WTC11 (cell line): ENCODE measurements around the gene GSK3B. TPM values are rescaled to one million over a fixed set of nuclear protein-coding genes. Genes with fewer than 3 reads are reported as not detected.

Experiments
- ATF3 ChIP-seq: sonication (generic); formaldehyde crosslinking; conservative IDR thresholded peaks from 2 replicates; pipeline ENCODE4 v1.8.1; 2022; ENCODE audit warnings: mild to moderate bottlenecking, missing genetic modification reagents
- ETV6 ChIP-seq: sonication (generic); formaldehyde crosslinking; IDR thresholded peaks from 2 replicates; pipeline ENCODE4 v1.8.1; 2022; ENCODE audit warnings: mild to moderate bottlenecking, missing genetic modification reagents
- GRHL2 ChIP-seq: fragments of 250-450 bp; sonication (Bioruptor Pico); IDR thresholded peaks from 2 replicates; pipeline ENCODE4 v1.8.0; 2022; ENCODE audit warnings: mild to moderate bottlenecking, moderate library complexity; ENCODE audit not compliant: insufficient replicate concordance, severe bottlenecking
- HMGXB4 ChIP-seq: sonication (generic); formaldehyde crosslinking; IDR thresholded peaks from 2 replicates; pipeline ENCODE4 v1.8.1; 2023; ENCODE audit warnings: mild to moderate bottlenecking, moderate library complexity, missing genetic modification reagents
- JUN ChIP-seq: sonication (generic); formaldehyde crosslinking; IDR thresholded peaks from 2 replicates; pipeline ENCODE4 v1.8.0; 2023; ENCODE audit warnings: mild to moderate bottlenecking, missing genetic modification reagents
- NFYB ChIP-seq: sonication (generic); formaldehyde crosslinking; conservative IDR thresholded peaks from 2 replicates; pipeline ENCODE4 v1.8.0; 2022; ENCODE audit warnings: low read depth, missing genetic modification reagents
- OVOL2 ChIP-seq: fragments of 250-450 bp; sonication (Bioruptor Pico); IDR thresholded peaks from 2 replicates; pipeline ENCODE4 v1.9.0; 2021; ENCODE audit warnings: mild to moderate bottlenecking, borderline replicate concordance
- RELA ChIP-seq: sonication (generic); formaldehyde crosslinking; IDR thresholded peaks from 2 replicates; pipeline ENCODE4 v1.8.1; 2022; ENCODE audit warnings: missing genetic modification reagents, mild to moderate bottlenecking, borderline replicate concordance
- SMAD4 ChIP-seq: sonication (generic); formaldehyde crosslinking; IDR thresholded peaks from 2 replicates; pipeline ENCODE4 v1.8.0; 2022; ENCODE audit warnings: mild to moderate bottlenecking, missing genetic modification reagents
- STAT6 ChIP-seq: sonication (generic); formaldehyde crosslinking; conservative IDR thresholded peaks from 2 replicates; pipeline ENCODE4 v1.8.1; 2023; ENCODE audit warnings: mild to moderate bottlenecking, low read depth, missing genetic modification reagents, moderate library complexity
- TCF7 ChIP-seq: sonication (generic); formaldehyde crosslinking; IDR thresholded peaks from 2 replicates; pipeline ENCODE4 v1.8.0; 2022; ENCODE audit warnings: mild to moderate bottlenecking, low read depth, missing genetic modification reagents, moderate library complexity
- TEAD4 ChIP-seq: sonication (generic); formaldehyde crosslinking; IDR thresholded peaks from 2 replicates; pipeline ENCODE4 v1.8.0; 2022; ENCODE audit warnings: mild to moderate bottlenecking, missing genetic modification reagents
- ZNF138 ChIP-seq: sonication (generic); formaldehyde crosslinking; conservative IDR thresholded peaks from 2 replicates; pipeline ENCODE4 v1.8.1; 2022; ENCODE audit warnings: mild to moderate bottlenecking, moderate library complexity, missing genetic modification reagents
- total RNA-seq: library from RNA; stranded (reverse); gene quantifications from 3 replicates; pipeline ENCODE4 v1.2.3, GENCODE V29; 2021
- TF ChIP-seq, protein P1 (sequence below): sonication (generic); formaldehyde crosslinking; IDR thresholded peaks from 2 replicates; pipeline ENCODE4 v1.8.0; 2022; ENCODE audit warnings: missing genetic modification reagents
- TF ChIP-seq, protein P2 (sequence below): sonication (generic); formaldehyde crosslinking; IDR thresholded peaks from 2 replicates; pipeline ENCODE4 v1.8.0; 2022; ENCODE audit warnings: mild to moderate bottlenecking, missing genetic modification reagents
- TF ChIP-seq, protein P3 (sequence below): sonication (generic); formaldehyde crosslinking; IDR thresholded peaks from 2 replicates; pipeline ENCODE4 v1.8.1; 2022; ENCODE audit warnings: low read depth, missing genetic modification reagents, borderline replicate concordance
- TF ChIP-seq, protein P4 (sequence below): fragments of 250-450 bp; sonication (Bioruptor Pico); IDR thresholded peaks from 2 replicates; pipeline ENCODE4 v1.9.0; 2021; ENCODE audit warnings: mild to moderate bottlenecking, borderline replicate concordance
- TF ChIP-seq, protein P5 (sequence below): sonication (generic); formaldehyde crosslinking; IDR thresholded peaks from 2 replicates; pipeline ENCODE4 v1.8.1; 2023; ENCODE audit warnings: mild to moderate bottlenecking, missing genetic modification reagents, borderline replicate concordance

GSK3B gene
- total RNA-seq, 1 experiment from 2014 or later = 48.9 TPM

GRCh38 chr3:120095226-120095978 is 1.2 kb upstream of the GSK3B start (continued):
- TF ChIP-seq, protein P1, sequence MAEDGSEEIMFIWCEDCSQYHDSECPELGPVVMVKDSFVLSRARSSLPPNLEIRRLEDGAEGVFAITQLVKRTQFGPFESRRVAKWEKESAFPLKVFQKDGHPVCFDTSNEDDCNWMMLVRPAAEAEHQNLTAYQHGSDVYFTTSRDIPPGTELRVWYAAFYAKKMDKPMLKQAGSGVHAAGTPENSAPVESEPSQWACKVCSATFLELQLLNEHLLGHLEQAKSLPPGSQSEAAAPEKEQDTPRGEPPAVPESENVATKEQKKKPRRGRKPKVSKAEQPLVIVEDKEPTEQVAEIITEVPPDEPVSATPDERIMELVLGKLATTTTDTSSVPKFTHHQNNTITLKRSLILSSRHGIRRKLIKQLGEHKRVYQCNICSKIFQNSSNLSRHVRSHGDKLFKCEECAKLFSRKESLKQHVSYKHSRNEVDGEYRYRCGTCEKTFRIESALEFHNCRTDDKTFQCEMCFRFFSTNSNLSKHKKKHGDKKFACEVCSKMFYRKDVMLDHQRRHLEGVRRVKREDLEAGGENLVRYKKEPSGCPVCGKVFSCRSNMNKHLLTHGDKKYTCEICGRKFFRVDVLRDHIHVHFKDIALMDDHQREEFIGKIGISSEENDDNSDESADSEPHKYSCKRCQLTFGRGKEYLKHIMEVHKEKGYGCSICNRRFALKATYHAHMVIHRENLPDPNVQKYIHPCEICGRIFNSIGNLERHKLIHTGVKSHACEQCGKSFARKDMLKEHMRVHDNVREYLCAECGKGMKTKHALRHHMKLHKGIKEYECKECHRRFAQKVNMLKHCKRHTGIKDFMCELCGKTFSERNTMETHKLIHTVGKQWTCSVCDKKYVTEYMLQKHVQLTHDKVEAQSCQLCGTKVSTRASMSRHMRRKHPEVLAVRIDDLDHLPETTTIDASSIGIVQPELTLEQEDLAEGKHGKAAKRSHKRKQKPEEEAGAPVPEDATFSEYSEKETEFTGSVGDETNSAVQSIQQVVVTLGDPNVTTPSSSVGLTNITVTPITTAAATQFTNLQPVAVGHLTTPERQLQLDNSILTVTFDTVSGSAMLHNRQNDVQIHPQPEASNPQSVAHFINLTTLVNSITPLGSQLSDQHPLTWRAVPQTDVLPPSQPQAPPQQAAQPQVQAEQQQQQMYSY (CRISPR knock-in tag) = no peak
- TF ChIP-seq STAT6 (CRISPR knock-in tag) (no peak), TEAD4 (no peak), TCF7 (peak; percentile 77; the same call in 1 of the 2 replicates), ATF3 (no peak), RELA (CRISPR knock-in tag) (peak; percentile 75; the same call in 1 of the 2 replicates), HMGXB4 (CRISPR knock-in tag) (no peak), OVOL2 (no peak; the same call in 1 of the 2 replicates), JUN (CRISPR knock-in tag) (0 out of 2 replicates have a peak, but pooled peaks have one; percentile 78), ETV6 (CRISPR knock-in tag) (peak; percentile 34; the same call in 1 of the 2 replicates), ZNF138 (CRISPR knock-in tag) (no peak), NFYB (no peak), SMAD4 (CRISPR knock-in tag) (no peak), GRHL2 (CRISPR knock-in tag) (no peak)
- TF ChIP-seq, protein P2, sequence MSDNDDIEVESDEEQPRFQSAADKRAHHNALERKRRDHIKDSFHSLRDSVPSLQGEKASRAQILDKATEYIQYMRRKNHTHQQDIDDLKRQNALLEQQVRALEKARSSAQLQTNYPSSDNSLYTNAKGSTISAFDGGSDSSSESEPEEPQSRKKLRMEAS = peak; percentile 61
- TF ChIP-seq, protein P3, sequence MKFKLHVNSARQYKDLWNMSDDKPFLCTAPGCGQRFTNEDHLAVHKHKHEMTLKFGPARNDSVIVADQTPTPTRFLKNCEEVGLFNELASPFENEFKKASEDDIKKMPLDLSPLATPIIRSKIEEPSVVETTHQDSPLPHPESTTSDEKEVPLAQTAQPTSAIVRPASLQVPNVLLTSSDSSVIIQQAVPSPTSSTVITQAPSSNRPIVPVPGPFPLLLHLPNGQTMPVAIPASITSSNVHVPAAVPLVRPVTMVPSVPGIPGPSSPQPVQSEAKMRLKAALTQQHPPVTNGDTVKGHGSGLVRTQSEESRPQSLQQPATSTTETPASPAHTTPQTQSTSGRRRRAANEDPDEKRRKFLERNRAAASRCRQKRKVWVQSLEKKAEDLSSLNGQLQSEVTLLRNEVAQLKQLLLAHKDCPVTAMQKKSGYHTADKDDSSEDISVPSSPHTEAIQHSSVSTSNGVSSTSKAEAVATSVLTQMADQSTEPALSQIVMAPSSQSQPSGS (CRISPR knock-in tag) = no peak
- TF ChIP-seq, protein P4, sequence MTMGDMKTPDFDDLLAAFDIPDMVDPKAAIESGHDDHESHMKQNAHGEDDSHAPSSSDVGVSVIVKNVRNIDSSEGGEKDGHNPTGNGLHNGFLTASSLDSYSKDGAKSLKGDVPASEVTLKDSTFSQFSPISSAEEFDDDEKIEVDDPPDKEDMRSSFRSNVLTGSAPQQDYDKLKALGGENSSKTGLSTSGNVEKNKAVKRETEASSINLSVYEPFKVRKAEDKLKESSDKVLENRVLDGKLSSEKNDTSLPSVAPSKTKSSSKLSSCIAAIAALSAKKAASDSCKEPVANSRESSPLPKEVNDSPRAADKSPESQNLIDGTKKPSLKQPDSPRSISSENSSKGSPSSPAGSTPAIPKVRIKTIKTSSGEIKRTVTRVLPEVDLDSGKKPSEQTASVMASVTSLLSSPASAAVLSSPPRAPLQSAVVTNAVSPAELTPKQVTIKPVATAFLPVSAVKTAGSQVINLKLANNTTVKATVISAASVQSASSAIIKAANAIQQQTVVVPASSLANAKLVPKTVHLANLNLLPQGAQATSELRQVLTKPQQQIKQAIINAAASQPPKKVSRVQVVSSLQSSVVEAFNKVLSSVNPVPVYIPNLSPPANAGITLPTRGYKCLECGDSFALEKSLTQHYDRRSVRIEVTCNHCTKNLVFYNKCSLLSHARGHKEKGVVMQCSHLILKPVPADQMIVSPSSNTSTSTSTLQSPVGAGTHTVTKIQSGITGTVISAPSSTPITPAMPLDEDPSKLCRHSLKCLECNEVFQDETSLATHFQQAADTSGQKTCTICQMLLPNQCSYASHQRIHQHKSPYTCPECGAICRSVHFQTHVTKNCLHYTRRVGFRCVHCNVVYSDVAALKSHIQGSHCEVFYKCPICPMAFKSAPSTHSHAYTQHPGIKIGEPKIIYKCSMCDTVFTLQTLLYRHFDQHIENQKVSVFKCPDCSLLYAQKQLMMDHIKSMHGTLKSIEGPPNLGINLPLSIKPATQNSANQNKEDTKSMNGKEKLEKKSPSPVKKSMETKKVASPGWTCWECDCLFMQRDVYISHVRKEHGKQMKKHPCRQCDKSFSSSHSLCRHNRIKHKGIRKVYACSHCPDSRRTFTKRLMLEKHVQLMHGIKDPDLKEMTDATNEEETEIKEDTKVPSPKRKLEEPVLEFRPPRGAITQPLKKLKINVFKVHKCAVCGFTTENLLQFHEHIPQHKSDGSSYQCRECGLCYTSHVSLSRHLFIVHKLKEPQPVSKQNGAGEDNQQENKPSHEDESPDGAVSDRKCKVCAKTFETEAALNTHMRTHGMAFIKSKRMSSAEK (CRISPR knock-in tag) = no peak
- TF ChIP-seq, protein P5, sequence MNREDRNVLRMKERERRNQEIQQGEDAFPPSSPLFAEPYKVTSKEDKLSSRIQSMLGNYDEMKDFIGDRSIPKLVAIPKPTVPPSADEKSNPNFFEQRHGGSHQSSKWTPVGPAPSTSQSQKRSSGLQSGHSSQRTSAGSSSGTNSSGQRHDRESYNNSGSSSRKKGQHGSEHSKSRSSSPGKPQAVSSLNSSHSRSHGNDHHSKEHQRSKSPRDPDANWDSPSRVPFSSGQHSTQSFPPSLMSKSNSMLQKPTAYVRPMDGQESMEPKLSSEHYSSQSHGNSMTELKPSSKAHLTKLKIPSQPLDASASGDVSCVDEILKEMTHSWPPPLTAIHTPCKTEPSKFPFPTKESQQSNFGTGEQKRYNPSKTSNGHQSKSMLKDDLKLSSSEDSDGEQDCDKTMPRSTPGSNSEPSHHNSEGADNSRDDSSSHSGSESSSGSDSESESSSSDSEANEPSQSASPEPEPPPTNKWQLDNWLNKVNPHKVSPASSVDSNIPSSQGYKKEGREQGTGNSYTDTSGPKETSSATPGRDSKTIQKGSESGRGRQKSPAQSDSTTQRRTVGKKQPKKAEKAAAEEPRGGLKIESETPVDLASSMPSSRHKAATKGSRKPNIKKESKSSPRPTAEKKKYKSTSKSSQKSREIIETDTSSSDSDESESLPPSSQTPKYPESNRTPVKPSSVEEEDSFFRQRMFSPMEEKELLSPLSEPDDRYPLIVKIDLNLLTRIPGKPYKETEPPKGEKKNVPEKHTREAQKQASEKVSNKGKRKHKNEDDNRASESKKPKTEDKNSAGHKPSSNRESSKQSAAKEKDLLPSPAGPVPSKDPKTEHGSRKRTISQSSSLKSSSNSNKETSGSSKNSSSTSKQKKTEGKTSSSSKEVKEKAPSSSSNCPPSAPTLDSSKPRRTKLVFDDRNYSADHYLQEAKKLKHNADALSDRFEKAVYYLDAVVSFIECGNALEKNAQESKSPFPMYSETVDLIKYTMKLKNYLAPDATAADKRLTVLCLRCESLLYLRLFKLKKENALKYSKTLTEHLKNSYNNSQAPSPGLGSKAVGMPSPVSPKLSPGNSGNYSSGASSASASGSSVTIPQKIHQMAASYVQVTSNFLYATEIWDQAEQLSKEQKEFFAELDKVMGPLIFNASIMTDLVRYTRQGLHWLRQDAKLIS (CRISPR knock-in tag) = 0 out of 2 replicates have a peak, but pooled peaks have one; percentile 39
